Muscle layer of duodenum (tissue), 2 donors: Measurements from ENCODE around the gene CUL4A.

Experiments used
- H3K27ac ChIP-seq: one replicate; pipeline ENCODE4 v1.7.0; 2013; ENCODE audit warnings: mild to moderate bottlenecking, low read length
- H3K27me3 ChIP-seq: one replicate; pipeline ENCODE4 v1.7.0; 2013; ENCODE audit warnings: low read depth, mild to moderate bottlenecking, control low read depth, low read length
- H3K36me3 ChIP-seq, 2 donors: one replicate each; pipeline ENCODE4 v1.7.0; 2013; ENCODE audit warnings: low read length in 2 of 2, control low read depth in 1 of 2, mild to moderate bottlenecking in 1 of 2; ENCODE audit not compliant: insufficient read depth in 2 of 2, control insufficient read depth in 1 of 2
- H3K4me1 ChIP-seq, 2 donors: one replicate each; pipeline ENCODE4 v1.7.0; 2013; ENCODE audit warnings: low read length in 2 of 2, mild to moderate bottlenecking in 2 of 2, control low read depth in 1 of 2, moderate library complexity in 1 of 2; ENCODE audit not compliant: insufficient read depth in 2 of 2, control insufficient read depth in 1 of 2
- H3K4me3 ChIP-seq, 2 donors: one replicate each; pipeline ENCODE4 v1.7.0; 2013; ENCODE audit warnings: low read length in 2 of 2, low read depth in 1 of 2, mild to moderate bottlenecking in 1 of 2
- H3K9me3 ChIP-seq, 2 donors: one replicate each; pipeline ENCODE4 v1.7.0; 2013; ENCODE audit warnings: low read length in 2 of 2, control low read depth in 1 of 2, mild to moderate bottlenecking in 1 of 2; ENCODE audit not compliant: control insufficient read depth in 1 of 2
- donor health status: healthy.

CUL4A gene

DNA sequence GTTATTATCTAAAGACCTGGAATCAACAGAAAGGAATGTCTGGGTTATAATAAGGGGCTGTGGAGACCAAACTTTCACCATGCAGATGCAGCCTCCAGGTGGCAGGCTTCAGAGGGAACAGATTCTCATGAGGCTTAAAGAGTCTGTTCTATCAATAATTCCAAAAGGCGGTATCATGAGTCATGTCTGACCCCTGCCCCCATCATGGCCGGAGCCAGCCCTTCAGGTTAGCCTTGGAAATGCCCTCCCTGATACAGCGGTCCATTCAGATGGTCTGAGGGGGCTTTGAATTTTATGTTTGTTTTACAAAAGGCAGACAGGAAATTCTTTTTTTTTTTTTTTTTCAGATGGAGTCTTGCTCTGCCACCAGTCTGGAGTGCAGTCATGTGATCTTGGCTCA, 66.0 kb downstream of the CUL4A start:
- Histone ChIP-seq H3K27ac (no peak overlapping the region), H3K4me3 (no peak overlapping the region), H3K27me3 (no peaks in the 10 kb centered on the region), H3K4me1 (no peaks in the 10 kb centered on the region), H3K9me3 (no peaks in the 10 kb centered on the region), H3K36me3 (no peaks in the 10 kb centered on the region)

DNA sequence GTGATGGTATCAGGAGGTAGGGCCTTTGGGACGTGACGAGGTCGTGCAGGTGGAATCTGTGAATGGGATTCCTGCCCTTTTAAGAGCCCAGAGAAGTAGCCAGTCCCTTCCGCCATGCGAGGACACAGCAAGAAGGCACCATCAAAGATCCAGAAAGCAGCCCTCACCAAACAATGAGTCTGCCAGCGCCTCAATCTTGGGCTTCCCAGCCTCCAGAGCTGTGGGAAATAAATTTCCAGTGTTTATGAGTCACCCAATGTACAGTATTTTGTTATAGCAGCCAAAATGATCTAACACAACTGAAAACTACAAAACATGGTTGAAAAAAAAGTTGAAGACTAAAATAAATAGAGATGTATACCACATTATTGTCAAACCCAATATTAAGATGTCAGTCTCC, 70.7 kb downstream of the CUL4A start:
- Histone ChIP-seq H3K27me3 (no peaks in the 10 kb centered on the region), H3K36me3 (no peaks in the 10 kb centered on the region), H3K4me3 (no peak overlapping the region), H3K9me3 (no peaks in the 10 kb centered on the region), H3K4me1 (no peaks in the 10 kb centered on the region), H3K27ac (no peak overlapping the region)

DNA sequence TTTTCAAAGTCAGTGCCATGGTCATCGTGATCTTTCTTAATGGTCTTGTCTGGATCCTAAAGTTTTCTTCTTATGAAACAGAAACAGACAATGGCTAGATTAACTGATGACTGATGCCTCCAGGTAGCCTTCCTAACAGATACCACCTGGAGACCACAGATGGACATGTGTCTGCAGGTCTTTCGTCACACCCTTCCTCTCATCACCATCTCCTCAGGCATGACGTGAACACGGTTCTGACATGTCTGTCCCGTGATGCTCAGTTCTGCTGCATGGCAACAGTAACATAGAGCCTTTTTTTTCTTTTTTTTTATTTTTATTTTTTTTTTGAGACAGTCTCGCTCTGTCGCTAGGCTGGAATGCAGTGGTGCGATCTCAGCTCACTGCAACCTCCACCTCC, 74.5 kb downstream of the CUL4A start:
- Histone ChIP-seq H3K9me3 (no peaks in the 10 kb centered on the region), H3K27me3 (no peaks in the 10 kb centered on the region), H3K36me3 (no peaks in the 10 kb centered on the region), H3K4me1 (no peaks in the 10 kb centered on the region), H3K4me3 (no peak overlapping the region), H3K27ac (no peak overlapping the region)

DNA sequence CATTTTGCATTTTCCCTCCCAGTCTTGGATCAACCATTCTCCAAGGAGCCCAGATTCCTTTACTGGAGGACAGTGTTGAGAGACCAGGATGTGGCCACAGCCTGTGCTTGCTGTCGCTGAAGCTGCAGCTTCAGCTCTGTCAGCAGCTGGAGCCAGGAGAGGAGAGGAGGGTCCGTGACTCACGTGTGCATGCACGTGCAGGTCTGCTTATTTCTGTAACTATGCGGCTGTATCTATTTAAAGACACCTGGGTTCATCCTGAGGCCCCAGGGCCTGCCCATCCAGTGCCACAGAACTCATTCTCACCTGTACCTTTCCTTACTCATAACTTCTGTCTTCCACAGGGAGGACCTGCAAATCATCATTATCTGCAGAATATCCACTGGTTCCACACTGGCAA, 79.5 kb downstream of the CUL4A start:
- no peak overlapping the region for H3K4me3 ChIP-seq

DNA sequence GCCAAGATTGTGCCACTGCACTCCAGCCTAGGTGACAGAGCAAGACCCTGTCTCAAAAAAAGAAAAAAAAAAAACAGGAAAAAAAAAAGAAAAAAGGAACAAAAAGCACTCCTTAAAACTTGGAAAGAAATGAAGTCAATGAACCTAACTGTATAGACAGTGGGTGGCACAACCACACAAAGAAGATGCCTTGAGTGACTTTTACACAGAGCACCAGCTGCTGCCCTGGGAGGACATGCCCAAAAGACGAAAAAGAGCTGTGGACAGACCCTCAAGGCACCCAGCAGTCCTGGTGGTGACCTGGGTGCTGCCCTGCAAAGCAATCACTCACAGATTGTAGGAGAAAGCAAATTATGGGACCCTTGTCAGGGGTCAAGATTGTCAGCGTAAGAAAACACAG, 81.7 kb downstream of the CUL4A start:
- H3K4me1 ChIP-seq = peaks cover 0 to 5% of the 10 kb centered on the region in 2 donors
- no peaks in the 10 kb centered on the region for H3K36me3 ChIP-seq
- H3K9me3 ChIP-seq = no peaks in the 10 kb centered on the region
- no peak overlapping the region for H3K4me3 ChIP-seq
- H3K27ac ChIP-seq = no peak overlapping the region
- H3K27me3 ChIP-seq = no peaks in the 10 kb centered on the region

More for the DNA sequence above, 79.5 kb downstream of the CUL4A start:
- H3K4me1 ChIP-seq = no peaks in the 10 kb centered on the region
- no peaks in the 10 kb centered on the region for H3K9me3 ChIP-seq
- H3K27ac ChIP-seq = no peak overlapping the region
- no peaks in the 10 kb centered on the region for H3K36me3 ChIP-seq
- H3K27me3 ChIP-seq = no peaks in the 10 kb centered on the region

DNA sequence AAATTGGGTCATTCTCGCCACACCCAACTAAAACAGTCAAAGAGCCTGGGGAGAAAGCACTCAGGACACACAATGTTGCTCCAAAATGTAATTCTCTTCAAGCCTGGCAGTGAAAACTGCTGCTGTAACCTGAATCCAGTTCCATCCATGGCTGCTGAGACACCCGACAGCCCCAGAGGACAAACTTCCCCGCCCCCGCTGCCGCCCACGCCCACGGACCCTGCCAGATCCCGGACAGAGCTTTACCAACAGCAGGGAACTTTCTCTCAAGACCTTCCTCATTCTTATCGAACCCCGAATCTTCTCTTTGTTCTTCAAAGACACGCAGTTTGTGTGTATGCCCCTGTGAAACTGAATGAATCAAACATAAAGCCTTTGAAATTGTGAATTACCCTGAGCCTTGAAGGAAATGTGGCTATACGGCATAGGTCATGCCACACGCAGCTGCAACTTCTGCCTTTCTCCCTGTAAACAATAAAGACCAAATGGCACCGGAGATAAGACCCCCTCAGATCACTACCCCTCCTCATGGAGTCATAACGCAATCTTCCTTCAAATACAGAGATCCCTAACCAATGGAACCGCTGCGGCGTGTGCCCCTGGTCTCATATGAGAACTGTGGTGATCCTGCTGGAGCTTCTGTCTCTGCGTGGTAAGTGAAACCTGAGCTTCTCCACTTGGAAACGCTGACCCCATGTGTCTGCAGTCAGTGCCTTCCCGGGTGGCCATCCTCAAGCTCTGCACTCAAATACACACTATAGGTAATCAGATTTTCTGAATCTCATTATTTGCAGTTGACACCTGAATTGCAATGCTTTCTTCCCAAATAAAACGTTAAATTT, 82.8 kb downstream of the CUL4A start:
- Histone ChIP-seq H3K4me1 (peaks cover 0 to 10% of the 10 kb centered on the region in 2 donors), H3K9me3 (no peaks in the 10 kb centered on the region), H3K4me3 (peak overlapping the region; percentile 17 to 47), H3K36me3 (no peaks in the 10 kb centered on the region), H3K27ac (no peak overlapping the region), H3K27me3 (no peaks in the 10 kb centered on the region)

DNA sequence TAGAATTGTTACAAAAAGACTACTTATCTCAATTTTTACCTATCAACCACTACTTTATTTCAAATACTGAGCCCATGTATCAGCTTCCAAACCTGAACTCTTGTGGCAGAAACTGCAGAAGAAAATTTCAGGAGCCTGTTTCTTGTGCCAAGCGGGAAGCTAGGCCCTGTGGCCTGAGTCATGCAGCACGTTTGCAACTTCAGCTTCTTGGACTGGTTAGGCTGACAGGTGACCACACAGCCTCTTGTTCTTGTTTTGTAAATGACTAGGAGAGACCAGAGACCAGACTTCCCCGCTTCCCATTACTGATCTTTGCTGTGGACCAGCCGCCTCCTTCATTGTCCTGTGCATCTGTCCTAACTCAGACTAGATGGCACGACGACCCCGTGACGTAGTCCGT, 84.3 kb downstream of the CUL4A start:
- Histone ChIP-seq H3K27ac (no peak overlapping the region), H3K4me1 (peaks cover 4 to 19% of the 10 kb centered on the region in 2 donors), H3K36me3 (no peaks in the 10 kb centered on the region), H3K4me3 (no peak overlapping the region), H3K9me3 (no peaks in the 10 kb centered on the region), H3K27me3 (no peaks in the 10 kb centered on the region)

DNA sequence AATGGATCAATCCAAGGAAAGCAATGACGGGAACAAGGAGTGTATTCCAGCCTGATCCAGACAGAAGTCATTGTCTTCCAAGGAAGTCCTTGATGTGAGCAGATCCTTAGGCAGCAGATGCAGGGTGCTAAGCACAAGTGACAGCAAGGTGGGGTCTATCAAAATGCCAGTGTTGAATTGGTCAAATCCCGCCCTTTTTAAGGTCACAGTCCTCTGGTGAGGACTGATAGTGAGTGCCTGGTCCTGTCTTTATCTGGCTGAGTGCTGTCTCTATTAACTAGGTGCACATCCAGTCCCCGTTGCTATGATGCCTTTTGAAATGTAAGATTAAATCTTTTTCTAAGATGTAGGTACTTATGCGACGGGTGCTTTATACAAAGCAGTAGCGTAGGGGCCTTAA, 86.4 kb downstream of the CUL4A start:
- peak overlapping the region in 1 of 2 donors; percentile 96 for H3K4me3 ChIP-seq
- H3K4me1 ChIP-seq = peaks cover 5 to 26% of the 10 kb centered on the region in 2 donors
- H3K27ac ChIP-seq = no peak overlapping the region
- H3K27me3 ChIP-seq = no peaks in the 10 kb centered on the region
- H3K9me3 ChIP-seq = no peaks in the 10 kb centered on the region
- H3K36me3 ChIP-seq = no peaks in the 10 kb centered on the region

DNA sequence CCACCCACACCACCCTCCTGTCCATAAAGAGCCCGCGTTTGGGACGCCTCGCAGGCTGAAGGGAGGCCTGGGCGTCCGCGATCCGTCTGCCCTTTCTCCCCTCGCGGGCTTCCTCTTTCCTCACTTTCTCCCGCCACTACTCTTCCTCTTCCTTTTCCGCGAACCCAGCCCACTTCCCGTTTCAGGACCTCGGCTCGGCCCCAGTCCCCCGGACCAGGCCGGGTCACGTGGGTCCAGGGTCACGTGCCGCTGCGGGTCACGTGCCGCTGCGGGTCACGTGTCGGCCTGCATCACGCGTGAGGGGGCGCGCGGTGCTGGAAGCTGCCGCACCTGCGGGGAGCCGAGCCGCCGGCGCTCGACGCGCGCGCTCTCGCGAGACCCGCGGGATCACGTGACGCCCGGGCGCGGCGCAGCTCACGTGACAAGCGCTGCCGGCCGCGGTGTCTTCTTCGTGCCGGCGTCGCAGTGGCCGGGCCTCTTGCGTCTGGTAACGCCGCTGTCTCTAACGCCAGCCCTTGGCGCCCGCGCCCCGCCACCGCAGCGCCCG, 87.5 kb downstream of the CUL4A start, which contains the start of gene LAMP1:
Gene LAMP1 (plus strand): TSS at position 417 of the 547 bp plus-strand sequence. CDS start 196 bp downstream, outside the sequence.
- H3K9me3 ChIP-seq = no peaks in the 10 kb centered on the region
- H3K27ac ChIP-seq = peak within 1 kb of the TSS; percentile 74
- H3K27me3 ChIP-seq = no peaks in the 10 kb centered on the region
- H3K4me1 ChIP-seq = peaks cover 5 to 26% of the 10 kb centered on the region in 2 donors
- H3K4me3 ChIP-seq = peak within 1 kb of the TSS; percentile 81 to 96
- no peaks in the 10 kb centered on the region for H3K36me3 ChIP-seq

DNA sequence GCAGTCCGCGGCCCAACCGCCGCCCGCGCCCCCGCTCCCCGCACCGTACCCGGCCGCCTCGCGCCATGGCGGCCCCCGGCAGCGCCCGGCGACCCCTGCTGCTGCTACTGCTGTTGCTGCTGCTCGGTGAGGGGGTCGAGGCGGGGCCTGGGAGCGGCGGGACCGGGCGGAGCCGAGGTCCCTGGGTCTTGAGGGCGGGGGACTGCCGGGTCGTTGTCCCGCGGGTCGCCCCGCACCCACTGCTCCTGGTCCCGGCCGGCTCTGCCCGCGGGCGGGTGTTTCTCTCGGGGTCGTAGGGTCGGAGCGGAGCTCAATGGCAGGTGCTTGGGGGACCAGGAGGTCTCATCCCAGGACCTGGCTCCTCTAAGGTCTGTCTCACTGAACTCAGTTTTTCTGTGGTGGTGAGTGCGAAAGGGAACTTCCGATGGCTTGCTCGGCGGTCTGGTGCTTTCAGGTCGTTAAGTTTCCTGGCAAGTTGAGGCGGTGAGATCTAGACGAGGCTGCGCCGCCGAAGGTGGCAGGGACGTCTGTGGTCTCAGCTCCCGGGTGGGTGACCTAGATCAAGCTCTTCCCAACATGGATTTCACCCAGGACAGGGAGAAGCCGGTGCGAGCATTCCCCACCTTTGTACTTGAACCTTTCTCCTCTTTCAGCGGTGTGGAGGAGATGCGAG, 88.1 kb downstream of the CUL4A start:
- peak overlapping the region; percentile 81 to 96 for H3K4me3 ChIP-seq
- H3K9me3 ChIP-seq = no peaks in the 10 kb centered on the region
- no peaks in the 10 kb centered on the region for H3K27me3 ChIP-seq
- no peaks in the 10 kb centered on the region for H3K36me3 ChIP-seq
- peaks cover 5 to 26% of the 10 kb centered on the region in 2 donors for H3K4me1 ChIP-seq
- H3K27ac ChIP-seq = peak overlapping the region; percentile 30
